Fibroblast of lung (primary cell): ENCODE measurements around the gene COL5A3. TPM values are rescaled to one million over a fixed set of nuclear protein-coding genes. Genes with fewer than 3 reads are reported as not detected.

Experiments
- DNase-seq, 2 donors: peaks; one replicate each; pipeline versions ENCODE4 v3.0.0 to v3.0.0-alpha.2; 2010; ENCODE audit warnings: low read depth in 2 of 2
- H2AFZ ChIP-seq: 2 replicates; pipeline ENCODE4 v1.5.1; 2012; ENCODE audit warnings: low read length, control low read depth, inconsistent platforms
- H3K27ac ChIP-seq: 2 replicates; pipeline ENCODE4 v1.5.1; 2011; ENCODE audit warnings: low read length, control low read depth; ENCODE audit not compliant: insufficient read depth
- H3K27me3 ChIP-seq: 2 replicates; pipeline ENCODE4 v1.5.1; 2011; ENCODE audit warnings: mild to moderate bottlenecking, low read length; ENCODE audit not compliant: control insufficient read depth, insufficient read depth
- H3K36me3 ChIP-seq: 2 replicates; pipeline ENCODE4 v1.5.1; 2011; ENCODE audit warnings: low read length; ENCODE audit not compliant: control insufficient read depth, insufficient read depth
- H3K4me1 ChIP-seq: 2 replicates; pipeline ENCODE4 v1.5.1; 2011; ENCODE audit warnings: low read length; ENCODE audit not compliant: control insufficient read depth, insufficient read depth; ENCODE audit errors: extremely low read depth
- H3K4me2 ChIP-seq: 2 replicates; pipeline ENCODE4 v1.5.1; 2011; ENCODE audit warnings: low read length, control low read depth; ENCODE audit not compliant: insufficient read depth; ENCODE audit errors: extremely low read depth
- H3K4me3 ChIP-seq, 4 experiments: fragments of 200-600 bp in 1 of 4; sonication (generic) in 1 of 4; replicated peaks in 1 of 4; 2 replicates each; pipeline ENCODE4 v1.5.1; 2011 to 2016; ENCODE audit warnings: low read length in 4 of 4, low read depth in 3 of 4, mild to moderate bottlenecking in 3 of 4, control low read depth in 2 of 4, inconsistent platforms in 1 of 4, mixed read lengths in 1 of 4; ENCODE audit not compliant: insufficient read depth in 1 of 4; ENCODE audit errors: control extremely low read depth in 1 of 4
- H3K79me2 ChIP-seq: 2 replicates; pipeline ENCODE4 v1.5.1; 2012; ENCODE audit warnings: mild to moderate bottlenecking, low read length, inconsistent platforms; ENCODE audit not compliant: control insufficient read depth, insufficient read depth
- H3K9ac ChIP-seq: 2 replicates; pipeline ENCODE4 v1.5.1; 2011; ENCODE audit warnings: mild to moderate bottlenecking, low read length, control low read depth; ENCODE audit not compliant: insufficient read depth
- H3K9me3 ChIP-seq: 2 replicates; pipeline ENCODE4 v1.5.1; 2012; ENCODE audit warnings: low read depth, low read length; ENCODE audit not compliant: control insufficient read depth, insufficient read depth
- H4K20me1 ChIP-seq: 2 replicates; pipeline ENCODE4 v1.5.1; 2011; ENCODE audit warnings: low read length; ENCODE audit not compliant: control insufficient read depth, insufficient read depth; ENCODE audit errors: extremely low read depth
- CTCF ChIP-seq, 2 donors: IDR thresholded peaks in 1 of 2; conservative IDR thresholded peaks in 1 of 2; 1 replicate in 1 of 2; 2 replicates in 1 of 2; pipeline ENCODE4 v1.5.1; 2011 to 2012; ENCODE audit warnings: low read length in 2 of 2, control low read depth in 1 of 2, inconsistent platforms in 1 of 2, low read depth in 1 of 2, mild to moderate bottlenecking in 1 of 2
- EZH2 ChIP-seq: IDR thresholded peaks from 2 replicates; pipeline ENCODE4 v1.5.1; 2012; ENCODE audit warnings: low read length, control low read depth, mild to moderate bottlenecking; ENCODE audit errors: missing control alignments
- polyA plus RNA-seq, 2 donors: library from polyadenylated mRNA; depleted of rRNA in 1 of 2; stranded (reverse) in 1 of 2; unstranded in 1 of 2; fragments of >200 nt; gene quantifications; 2 replicates each; pipeline ENCODE4 v1.2.1, GENCODE V29; 2011 to 2012; ENCODE audit warnings: missing spikeins in 1 of 2
- total RNA-seq: library from RNA; depleted of rRNA; stranded (reverse); fragments of >200 nt; gene quantifications from 2 replicates; pipeline ENCODE4 v1.2.1, GENCODE V29; 2014

The COL5A3 gene
- total and polyA plus RNA-seq, 2 donors (not counting 1 experiment from before 2014, with no cell fraction given) = 1.2 to 33.7 TPM

DNA sequence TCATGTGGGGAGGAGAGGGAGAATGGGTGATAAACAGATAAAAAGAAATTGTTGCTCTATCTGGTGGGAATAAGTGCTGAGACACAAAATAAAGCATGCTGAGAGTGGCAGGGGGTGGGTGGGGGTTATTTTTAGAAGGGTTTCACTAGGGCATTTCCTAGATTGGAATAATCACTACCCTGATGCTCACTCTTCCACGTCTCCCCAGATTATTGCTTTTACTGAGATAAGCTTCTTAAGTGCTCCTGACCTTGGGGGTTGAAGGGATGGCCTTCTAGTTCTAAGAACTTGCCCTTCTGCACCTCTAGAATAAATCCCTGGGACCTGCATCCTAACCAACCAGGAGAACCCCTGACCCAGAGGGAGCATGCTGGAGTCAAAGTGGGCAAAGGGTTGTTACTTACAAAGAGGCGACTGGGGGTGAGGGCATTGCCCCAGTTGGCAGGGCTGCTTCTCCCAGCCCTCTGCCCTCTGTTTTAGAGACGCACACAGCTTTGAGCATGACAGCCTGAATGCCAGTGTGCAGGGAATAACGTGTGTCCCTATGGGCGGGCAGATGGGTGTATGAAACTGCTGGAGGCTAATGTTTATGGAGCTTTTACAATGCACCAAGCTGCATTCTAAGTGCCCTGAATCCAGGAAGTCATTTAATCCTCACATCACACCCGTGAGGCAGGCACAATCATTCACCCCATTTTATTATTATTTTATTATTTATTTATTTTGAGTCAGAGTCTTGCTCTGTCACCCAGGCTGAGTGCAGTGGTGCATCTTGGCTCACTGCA lies 3.7 kb upstream of the COL5A3 start:
- Histone ChIP-seq H3K27me3 (no peaks in the 10 kb centered on the region), H3K36me3 (no peaks in the 10 kb centered on the region), H3K9ac (no peak overlapping the region), H4K20me1 (no peaks in the 10 kb centered on the region), H2AFZ (no peak overlapping the region), H3K27ac (no peak overlapping the region), H3K9me3 (no peaks in the 10 kb centered on the region), H3K4me1 (peaks cover 7% of the 10 kb centered on the region), H3K79me2 (peaks cover 2% of the 10 kb centered on the region), H3K4me2 (no peak overlapping the region), H3K4me3 (no peak overlapping the region)
- TF ChIP-seq CTCF (conservative IDR thresholded peaks at IDR 0.05 in 1 of 2, IDR thresholded peaks at IDR 0.05 in 1 of 2; ENCODE audit: low read depth in 1 of 2, low read length in 2 of 2) (no peak), EZH2 (no peak)
- DNase-seq = no peak

DNA sequence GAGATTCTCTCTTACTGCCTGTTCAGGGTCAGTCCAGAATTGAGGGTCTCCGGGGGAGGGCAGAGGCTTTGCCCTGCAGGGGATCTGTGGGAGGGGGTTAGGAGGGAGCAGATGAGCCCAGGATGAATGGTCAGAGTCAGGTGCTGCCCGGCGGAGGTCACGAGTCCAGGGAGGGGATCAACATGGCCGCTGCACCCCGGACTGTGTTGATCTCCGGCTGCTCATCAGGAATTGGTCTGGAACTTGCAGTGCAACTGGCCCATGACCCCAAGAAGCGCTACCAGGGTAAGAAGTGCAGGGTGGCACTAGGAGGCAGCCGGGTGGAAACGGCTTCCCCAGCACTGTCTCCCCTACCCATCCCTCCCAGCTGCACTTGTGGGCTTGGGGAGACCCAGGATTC lies 3.0 kb upstream of the COL5A3 start, which contains the start of gene RDH8:
Gene RDH8 (plus strand): TSS at position 168 of the 400 bp plus-strand sequence. CDS start 15 bp downstream, at position 183.
- H4K20me1 ChIP-seq = no peaks in the 10 kb centered on the region
- no peaks in the 10 kb centered on the region for H3K27me3 ChIP-seq
- no peak within 1 kb of the TSS for H3K27ac ChIP-seq
- no peak within 1 kb of the TSS for H2AFZ ChIP-seq
- no peaks in the 10 kb centered on the region for H3K36me3 ChIP-seq
- H3K9ac ChIP-seq = no peak within 1 kb of the TSS
- H3K79me2 ChIP-seq = peaks cover 2% of the 10 kb centered on the region
- TF ChIP-seq EZH2 (no peak), CTCF (conservative IDR thresholded peaks at IDR 0.05 in 1 of 2, IDR thresholded peaks at IDR 0.05 in 1 of 2; ENCODE audit: low read depth in 1 of 2, low read length in 2 of 2) (no peak)
- H3K9me3 ChIP-seq = no peaks in the 10 kb centered on the region
- no peak for DNase-seq
- peaks cover 9% of the 10 kb centered on the region for H3K4me1 ChIP-seq
- no peak within 1 kb of the TSS for H3K4me3 ChIP-seq
- H3K4me2 ChIP-seq = no peak within 1 kb of the TSS

GRCh38 chr19:10011974-10012373 lies 1.7 kb upstream of the COL5A3 start:
- H3K9me3 ChIP-seq = no peaks in the 10 kb centered on the region
- no peak overlapping the region for H3K9ac ChIP-seq
- peaks cover 14% of the 10 kb centered on the region for H3K4me1 ChIP-seq
- no peaks in the 10 kb centered on the region for H4K20me1 ChIP-seq
- peaks cover 2% of the 10 kb centered on the region for H3K79me2 ChIP-seq
- H2AFZ ChIP-seq = no peak overlapping the region
- H3K4me3 ChIP-seq = no peak overlapping the region
- DNase-seq = no peak
- no peaks in the 10 kb centered on the region for H3K36me3 ChIP-seq
- no peak for TF ChIP-seq CTCF (conservative IDR thresholded peaks at IDR 0.05 in 1 of 2, IDR thresholded peaks at IDR 0.05 in 1 of 2; ENCODE audit: low read depth in 1 of 2, low read length in 2 of 2)
- TF ChIP-seq EZH2 = no peak
- H3K27me3 ChIP-seq = no peaks in the 10 kb centered on the region
- H3K27ac ChIP-seq = no peak overlapping the region
- no peak overlapping the region for H3K4me2 ChIP-seq
